ENCODE data around the gene TTC27.
"Not testable (repeated sequence)": the region's sequence is repeated elsewhere in the genome, so short reads cannot be mapped to it uniquely, and the experiment has no call there.

The TTC27 gene

GRCh38 chr2:32627814-32628579 is at the start of gene TTC27:
Gene TTC27, plus strand, starts transcription at chr2:32628050. Its CDS starts 243 bp downstream, at chr2:32628293.
- DNase-seq = peak; percentile 94

- DNase-seq = no peak
Measured at GRCh38 chr2:32591669-32592463, 36.0 kb upstream of the TTC27 start.

GRCh38 chr2:32594573-32594972 is 33.3 kb upstream of the TTC27 start:
- DNase-seq = no peak

- no peak for DNase-seq
Measured at GRCh38 chr2:32611366-32611765, 16.5 kb upstream of the TTC27 start.

GRCh38 chr2:32611771-32612170 is 16.1 kb upstream of the TTC27 start:
- no peak for DNase-seq

- DNase-seq = no peak
Measured at GRCh38 chr2:32614084-32614483, 13.8 kb upstream of the TTC27 start.

GRCh38 chr2:32617599-32618189 is 10.2 kb upstream of the TTC27 start:
- DNase-seq = no peak

- no peak for DNase-seq
Measured at GRCh38 chr2:32622570-32623310, 5.1 kb upstream of the TTC27 start.

- DNase-seq = no peak
Measured at GRCh38 chr2:32623311-32623706, 4.5 kb upstream of the TTC27 start.

- DNase-seq = no peak
Measured at GRCh38 chr2:32624812-32625211, 3.0 kb upstream of the TTC27 start.

- DNase-seq = no peak
Measured at GRCh38 chr2:32626639-32627221, 1.1 kb upstream of the TTC27 start.

GRCh38 chr2:32627441-32627813 is 423 bp upstream of the TTC27 start:
- DNase-seq = peak; percentile 37

GRCh38 chr2:32632089-32632488 is 4.2 kb downstream of the TTC27 start:
- no peak for DNase-seq

GRCh38 chr2:32633040-32633439 is 5.2 kb downstream of the TTC27 start:
- DNase-seq = no peak

GRCh38 chr2:32638548-32638947 is 10.7 kb downstream of the TTC27 start:
- DNase-seq = not testable (repeated sequence)

GRCh38 chr2:32641180-32641579 is 13.3 kb downstream of the TTC27 start:
- no peak for DNase-seq

- DNase-seq = no peak
Measured at GRCh38 chr2:32647180-32647651, 19.4 kb downstream of the TTC27 start.

- no peak for DNase-seq
Measured at GRCh38 chr2:32652555-32653209, 24.8 kb downstream of the TTC27 start.

GRCh38 chr2:32656069-32656468 is 28.2 kb downstream of the TTC27 start:
- DNase-seq = no peak

- DNase-seq = no peak
Measured at GRCh38 chr2:32663864-32664263, 36.0 kb downstream of the TTC27 start.

GRCh38 chr2:32666704-32667103 is 38.9 kb downstream of the TTC27 start:
- DNase-seq = no peak

- DNase-seq = no peak
Measured at GRCh38 chr2:32668254-32668653, 40.4 kb downstream of the TTC27 start.

Data from NCI-H146 (cell line).